ENCODE measurements around the gene OR4C6. TPM values are rescaled to one million over a fixed set of nuclear protein-coding genes. Genes with fewer than 3 reads are reported as not detected.

Gene OR4C6
- polyA plus RNA-seq, 1 of the 3 experiments (the other 2 are of a cell fraction), result not detected

- Histone ChIP-seq H3F3A (replicated peaks; ENCODE audit: insufficient read depth) (no peaks in the 10 kb centered on the region), H3K4me1 (ENCODE audit: control insufficient read depth in 1 of 2, insufficient read depth in 2 of 2, low read depth in 1 of 2, low read length in 1 of 2) (no peaks in the 10 kb centered on the region), H3K4me3 (ENCODE audit: low read depth in 2 of 2, low read length in 1 of 2) (no peak overlapping the region), H3K27me3 (ENCODE audit: insufficient read depth) (no peaks in the 10 kb centered on the region), H3K9me3 (no peaks in the 10 kb centered on the region), H3K27ac (ENCODE audit: low read depth in 2 of 2, low read length in 1 of 2) (no peak overlapping the region), H3K36me3 (replicated peaks in 1 of 2; ENCODE audit: control insufficient read depth in 1 of 2, insufficient read depth in 2 of 2, low read length in 1 of 2) (no peaks in the 10 kb centered on the region), H3K79me2 (ENCODE audit: insufficient read depth) (no peaks in the 10 kb centered on the region), H3K9ac (no peak overlapping the region), H4K20me1 (ENCODE audit: insufficient read depth) (no peaks in the 10 kb centered on the region), H3K9me2 (no peaks in the 10 kb centered on the region), H3K4me2 (no peak overlapping the region), H2AFZ (ENCODE audit: low read depth) (no peak overlapping the region)
- 0% methylated on average over 1 of the region's 1 CpG for WGBS (ENCODE audit: low lambda C conversion rate)
- DNase-seq, result no peak
- TF ChIP-seq USF1 (IDR thresholded peaks at IDR 0.05; ENCODE audit: borderline replicate concordance, low read depth) (no peak), NRF1 (IDR thresholded peaks at IDR 0.05; ENCODE audit: low read depth, low read length) (no peak), RFX5 (IDR thresholded peaks at IDR 0.05; ENCODE audit: low read length) (no peak), YY1 (IDR thresholded peaks at IDR 0.05; ENCODE audit: low read depth) (no peak), USF2 (IDR thresholded peaks at IDR 0.05; ENCODE audit: borderline replicate concordance, low read depth, low read length) (no peak), FOSL2 (IDR thresholded peaks at IDR 0.05; ENCODE audit: borderline replicate concordance, low read depth) (no peak), TAF1 (IDR thresholded peaks at IDR 0.05; ENCODE audit: borderline replicate concordance, low read depth, low read length) (no peak), IRF3 (IDR thresholded peaks at IDR 0.05; ENCODE audit: low read depth, low read length) (no peak), MAX (IDR thresholded peaks at IDR 0.05; ENCODE audit: low read depth) (no peak), FOXM1 (IDR thresholded peaks at IDR 0.05; ENCODE audit: low read depth) (no peak), JUND (IDR thresholded peaks at IDR 0.05) (no peak), SMC3 (IDR thresholded peaks at IDR 0.05; ENCODE audit: low read depth, low read length) (no peak), MEF2A (IDR thresholded peaks at IDR 0.05; ENCODE audit: borderline replicate concordance, low read depth) (no peak), RAD21 (IDR thresholded peaks at IDR 0.05; ENCODE audit: low read length) (no peak), ZBTB33 (IDR thresholded peaks at IDR 0.05; ENCODE audit: borderline replicate concordance, low read depth) (no peak), EZH2phosphoT487 (IDR thresholded peaks at IDR 0.05; ENCODE audit: borderline replicate concordance, low read depth) (no peak), RXRA (IDR thresholded peaks at IDR 0.05; ENCODE audit: borderline replicate concordance, low read depth) (no peak), ELF1 (IDR thresholded peaks at IDR 0.05) (no peak), TEAD4 (IDR thresholded peaks at IDR 0.05; ENCODE audit: borderline replicate concordance, insufficient read depth) (no peak), REST (IDR thresholded peaks at IDR 0.05; ENCODE audit: low read depth, low read length) (no peak)
- CTCF ChIA-PET, result no interaction called here
- POLR2A ChIA-PET, result no interaction called here
These were observed 3.4 kb upstream of the OR4C6 start for GRCh38 chr11:55658608-55659007.

All from SK-N-SH (cell line).